ENCODE results near the gene UGT8.
"Not testable (repeated sequence)": the region's sequence is repeated elsewhere in the genome, so short reads cannot be mapped to it uniquely, and the experiment has no call there.

UGT8 gene

GRCh38 chr4:114607056-114607455 lies 8.4 kb downstream of the UGT8 start:
- no peak for DNase-seq

- no peak for DNase-seq
Measured at GRCh38 chr4:114613560-114613959, 15.0 kb downstream of the UGT8 start.

GRCh38 chr4:114615435-114615834 lies 16.8 kb downstream of the UGT8 start:
- no peak for DNase-seq

- peak; percentile 35 for DNase-seq
Measured at GRCh38 chr4:114616036-114616435, 17.4 kb downstream of the UGT8 start.

- DNase-seq: no peak
Measured at GRCh38 chr4:114626196-114626595, 27.6 kb downstream of the UGT8 start.

GRCh38 chr4:114636192-114636935 lies 37.8 kb downstream of the UGT8 start:
- DNase-seq: no peak

- DNase-seq: no peak
Measured at GRCh38 chr4:114642173-114642780, 43.7 kb downstream of the UGT8 start.

GRCh38 chr4:114649908-114650307 lies 51.3 kb downstream of the UGT8 start:
- no peak for DNase-seq

GRCh38 chr4:114653675-114654074 lies 55.1 kb downstream of the UGT8 start:
- no peak for DNase-seq

- no peak for DNase-seq
Measured at GRCh38 chr4:114654592-114654991, 56.0 kb downstream of the UGT8 start.

- no peak for DNase-seq
Measured at GRCh38 chr4:114658179-114658578, 59.6 kb downstream of the UGT8 start.

GRCh38 chr4:114658776-114659175 lies 60.2 kb downstream of the UGT8 start:
- no peak for DNase-seq

GRCh38 chr4:114659386-114660008 lies 60.9 kb downstream of the UGT8 start:
- peak; percentile 77 for DNase-seq

GRCh38 chr4:114663083-114663482 lies 64.5 kb downstream of the UGT8 start:
- no peak for DNase-seq

- DNase-seq: no peak
Measured at GRCh38 chr4:114668577-114668976, 70.0 kb downstream of the UGT8 start.

- DNase-seq: not testable (repeated sequence)
Measured at GRCh38 chr4:114670733-114671132, 72.1 kb downstream of the UGT8 start.

GRCh38 chr4:114673306-114673705 lies 74.7 kb downstream of the UGT8 start:
- DNase-seq: no peak

GRCh38 chr4:114674080-114674479 lies 75.5 kb downstream of the UGT8 start:
- no peak for DNase-seq

GRCh38 chr4:114677346-114677979 lies 78.9 kb downstream of the UGT8 start:
- no peak for DNase-seq

- DNase-seq: no peak
Measured at GRCh38 chr4:114684462-114684861, 85.9 kb downstream of the UGT8 start.

- no peak for DNase-seq
Measured at GRCh38 chr4:114688059-114688458, 89.5 kb downstream of the UGT8 start.

- no peak for DNase-seq
Measured at GRCh38 chr4:114690571-114690970, 92.0 kb downstream of the UGT8 start.

GRCh38 chr4:114691865-114692264 lies 93.3 kb downstream of the UGT8 start:
- DNase-seq: no peak

GRCh38 chr4:114692958-114693357 lies 94.4 kb downstream of the UGT8 start:
- no peak for DNase-seq

Measured in OCI-M1 (cell line).